OCI-LY1 (cell line): ENCODE measurements around the gene TSHR.

Experiments used
- H2AFZ ChIP-seq: fragments of 200-600 bp; sonication (generic), shearing (Covaris generic); 2 replicates; pipeline ENCODE4 v1.6.0; 2014; ENCODE audit warnings: antibody characterized with exemption, mild to moderate bottlenecking, low read length
- H3F3A ChIP-seq: fragments of 200-600 bp; sonication (generic), shearing (Covaris generic); 2 replicates; pipeline ENCODE4 v1.6.0; 2014; ENCODE audit warnings: mild to moderate bottlenecking, antibody characterized with exemption, low read length, moderate library complexity; ENCODE audit not compliant: insufficient read depth
- H3K27ac ChIP-seq: fragments of 200-600 bp; sonication (generic); 2 replicates; pipeline ENCODE4 v1.5.1; 2014; ENCODE audit warnings: low read length, mixed run types, mild to moderate bottlenecking, low read depth; ENCODE audit not compliant: poor library complexity, severe bottlenecking
- H3K27me3 ChIP-seq: fragments of 200-600 bp; sonication (generic); 2 replicates; pipeline ENCODE4 v1.6.0; 2014; ENCODE audit warnings: antibody characterized with exemption, mild to moderate bottlenecking, low read length, moderate library complexity; ENCODE audit not compliant: insufficient read depth
- H3K36me3 ChIP-seq: fragments of 200-600 bp; sonication (generic); 2 replicates; pipeline ENCODE4 v1.6.1; 2014; ENCODE audit warnings: mild to moderate bottlenecking, antibody characterized with exemption, low read length, moderate library complexity, mixed read lengths; ENCODE audit not compliant: insufficient read depth
- H3K4me1 ChIP-seq: fragments of 200-600 bp; sonication (generic); 2 replicates; pipeline ENCODE4 v1.5.1; 2014; ENCODE audit warnings: mild to moderate bottlenecking, low read length, moderate library complexity; ENCODE audit not compliant: insufficient read depth, severe bottlenecking
- H3K4me2 ChIP-seq: fragments of 200-600 bp; sonication (generic), shearing (Covaris generic); 2 replicates; pipeline ENCODE4 v1.6.1; 2014; ENCODE audit warnings: low read length
- H3K4me3 ChIP-seq: fragments of 200-600 bp; sonication (generic); 2 replicates; pipeline ENCODE4 v1.5.1; 2014; ENCODE audit warnings: low read length, low read depth, mild to moderate bottlenecking, mixed read lengths; ENCODE audit not compliant: poor library complexity, severe bottlenecking
- H3K79me2 ChIP-seq: fragments of 200-600 bp; shearing (Covaris generic); 2 replicates; pipeline ENCODE4 v1.6.1; 2016; ENCODE audit warnings: mixed run types, low read length, mixed read lengths; ENCODE audit not compliant: insufficient read depth
- H3K9ac ChIP-seq: fragments of 200-600 bp; sonication (generic), shearing (Covaris generic); 2 replicates; pipeline ENCODE4 v1.6.1; 2014; ENCODE audit warnings: mild to moderate bottlenecking, low read length, mixed read lengths
- H3K9me2 ChIP-seq: fragments of 200-600 bp; sonication (generic), shearing (Covaris generic); 2 replicates; pipeline ENCODE4 v1.6.1; 2014; ENCODE audit warnings: low read depth, mild to moderate bottlenecking, low read length, mixed read lengths
- H3K9me3 ChIP-seq: fragments of 200-600 bp; shearing (Covaris generic); 2 replicates; pipeline ENCODE4 v1.6.1; 2014; ENCODE audit warnings: low read length, mixed read lengths
- H4K20me1 ChIP-seq: fragments of 200-600 bp; sonication (generic), shearing (Covaris generic); 2 replicates; pipeline ENCODE4 v1.6.0; 2016; ENCODE audit warnings: mild to moderate bottlenecking, low read length; ENCODE audit not compliant: insufficient read depth
- CTCF ChIP-seq: fragments of 200-600 bp; sonication (generic), shearing (Covaris generic); IDR thresholded peaks from 2 replicates; pipeline ENCODE4 v1.5.1; 2017; ENCODE audit warnings: mild to moderate bottlenecking, antibody characterized with exemption, low read length, moderate library complexity, mixed read lengths
- EZH2 ChIP-seq: fragments of 200-600 bp; sonication (generic), shearing (Covaris generic); IDR thresholded peaks from 2 replicates; pipeline ENCODE4 v1.8.0; 2017; ENCODE audit warnings: borderline replicate concordance, mixed run types, mild to moderate bottlenecking, antibody characterized with exemption, low read length, moderate library complexity, mixed read lengths

The TSHR gene

DNA sequence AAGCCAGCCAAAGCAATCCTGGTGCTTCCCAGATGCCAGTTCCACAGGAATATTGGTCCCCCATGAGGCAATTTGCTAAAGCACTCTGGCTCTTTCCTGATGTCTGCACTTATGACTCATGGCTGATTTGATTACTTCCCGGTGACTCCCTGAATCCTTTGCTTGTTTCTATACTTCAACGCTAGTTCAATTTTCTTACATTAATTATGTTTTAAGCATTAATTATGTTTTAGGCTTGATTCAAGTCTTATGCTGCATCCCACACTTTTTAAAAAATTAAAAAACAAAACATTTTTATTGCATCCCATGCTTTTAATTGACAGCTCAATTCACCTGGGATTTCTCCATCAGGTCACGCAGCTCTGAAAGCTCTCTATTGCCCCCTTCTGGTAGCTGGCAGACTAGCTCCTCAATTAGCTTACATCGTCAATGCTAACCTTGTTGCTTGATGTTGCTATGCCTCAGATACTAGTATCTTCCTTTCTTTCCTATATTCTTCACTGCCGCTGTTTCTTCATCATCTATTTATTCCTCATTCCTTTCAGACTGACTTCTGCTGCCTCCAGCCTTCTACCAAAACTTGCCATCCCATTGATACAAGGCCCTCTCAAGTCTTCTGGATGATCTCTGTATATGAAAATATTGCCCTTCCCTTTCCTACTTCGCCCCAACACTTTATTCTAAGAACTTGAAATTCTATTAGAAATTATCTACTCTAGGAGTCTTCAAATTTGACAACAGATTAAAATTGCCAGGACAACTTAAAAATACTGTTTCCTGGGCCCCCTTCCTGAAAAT is 32.0 kb downstream of the TSHR start:
- no peak overlapping the region for H2AFZ ChIP-seq
- no peaks in the 10 kb centered on the region for H3K79me2 ChIP-seq

DNA sequence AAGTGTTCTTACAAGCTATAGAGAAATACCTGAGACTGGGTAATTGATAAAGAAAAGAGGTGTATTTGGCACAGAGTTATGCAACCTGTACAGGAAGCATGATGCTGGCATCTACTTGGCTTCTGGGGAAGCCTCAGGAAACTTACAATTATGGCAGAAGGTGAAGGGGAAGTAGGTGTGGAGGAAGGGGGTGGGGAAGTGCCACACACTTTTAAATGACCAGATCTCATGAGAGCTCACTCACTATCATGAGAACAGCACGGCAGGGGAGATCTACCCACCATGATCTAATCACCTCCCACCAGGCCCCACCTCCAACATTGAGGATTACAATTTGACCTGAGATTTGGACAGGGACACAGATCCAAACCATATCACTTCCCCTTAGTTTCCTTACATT is 32.8 kb downstream of the TSHR start:
- Histone ChIP-seq H4K20me1 (no peaks in the 10 kb centered on the region), H3K9me2 (no peaks in the 10 kb centered on the region), H3K27me3 (no peaks in the 10 kb centered on the region), H2AFZ (no peak overlapping the region), H3K36me3 (no peaks in the 10 kb centered on the region), H3K9me3 (no peaks in the 10 kb centered on the region), H3K4me3 (no peak overlapping the region), H3K79me2 (no peaks in the 10 kb centered on the region), H3K27ac (no peak overlapping the region), H3K4me1 (peaks cover 32% of the 10 kb centered on the region), H3K4me2 (no peak overlapping the region), H3K9ac (no peak overlapping the region), H3F3A (no peaks in the 10 kb centered on the region)
- TF ChIP-seq EZH2, result no peak
- TF ChIP-seq CTCF, result no peak

More for the DNA sequence above, 32.0 kb downstream of the TSHR start:
- Histone ChIP-seq H3K27ac (no peak overlapping the region), H3K4me1 (peaks cover 32% of the 10 kb centered on the region), H4K20me1 (no peaks in the 10 kb centered on the region), H3K4me2 (no peak overlapping the region), H3K9me3 (no peaks in the 10 kb centered on the region), H3K27me3 (no peaks in the 10 kb centered on the region), H3K9me2 (no peaks in the 10 kb centered on the region), H3F3A (no peaks in the 10 kb centered on the region), H3K36me3 (no peaks in the 10 kb centered on the region), H3K4me3 (no peak overlapping the region), H3K9ac (no peak overlapping the region)
- TF ChIP-seq CTCF (peak; percentile 95), EZH2 (no peak)

DNA sequence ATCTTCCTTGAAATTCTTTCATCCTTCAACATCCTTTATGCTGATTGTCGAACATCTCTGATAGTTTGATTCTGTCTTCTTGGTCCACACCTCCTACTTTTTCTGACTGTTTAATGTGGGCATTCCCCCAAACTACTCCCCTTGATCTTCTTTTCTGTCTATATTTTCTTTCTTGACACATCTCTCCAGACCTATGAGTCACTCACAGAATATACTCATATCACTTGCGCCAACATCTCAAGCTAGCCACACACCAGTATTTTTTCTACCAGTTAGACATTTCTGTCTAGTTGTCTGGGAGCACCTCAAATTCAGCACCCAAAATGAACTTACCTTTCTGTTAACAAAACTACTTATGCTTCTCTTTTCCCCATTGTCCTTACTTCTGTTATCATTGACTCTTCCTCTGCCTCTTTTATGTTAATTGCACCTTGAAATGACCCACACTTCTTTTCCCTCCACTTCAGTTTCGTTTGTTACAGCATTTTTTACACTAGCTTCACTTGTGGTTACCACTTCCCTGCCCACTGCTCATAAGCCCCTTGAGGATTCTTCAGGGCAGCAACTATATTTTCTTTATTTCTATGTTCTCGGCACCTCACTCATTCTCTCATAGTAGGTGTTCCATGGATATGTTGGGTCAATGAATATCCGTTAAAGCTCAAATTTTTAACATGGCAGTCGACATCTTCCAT is 33.5 kb downstream of the TSHR start:
- Histone ChIP-seq H3K27ac (no peak overlapping the region), H3K9me3 (no peaks in the 10 kb centered on the region), H3K9ac (no peak overlapping the region), H3K4me1 (peaks cover 32% of the 10 kb centered on the region), H4K20me1 (no peaks in the 10 kb centered on the region), H3K36me3 (no peaks in the 10 kb centered on the region), H3K4me3 (no peak overlapping the region), H2AFZ (no peak overlapping the region), H3K9me2 (no peaks in the 10 kb centered on the region), H3F3A (no peaks in the 10 kb centered on the region), H3K27me3 (no peaks in the 10 kb centered on the region), H3K4me2 (no peak overlapping the region), H3K79me2 (no peaks in the 10 kb centered on the region)
- TF ChIP-seq EZH2, result no peak
- TF ChIP-seq CTCF, result no peak
